Measurements from ENCODE around the gene PHKB. TPM values are rescaled to one million over a fixed set of nuclear protein-coding genes. Genes with fewer than 3 reads are reported as not detected.
"Not testable (repeated sequence)": the region's sequence is repeated elsewhere in the genome, so short reads cannot be mapped to it uniquely, and the experiment has no call there.

The PHKB gene
- total RNA-seq, 1 donor from 2014 or later = 49.6 TPM

GRCh38 chr16:47465919-47466630 lies 4.9 kb downstream of the PHKB start:
- DNase-seq (ENCODE audit: low read depth) = no peak
- H3K4me1 Mint-ChIP-seq (ENCODE audit: low read depth, unreplicated experiment) = peaks cover 10% of the 10 kb centered on the region
- Histone ChIP-seq H3K9me3 (ENCODE audit: insufficient read depth, low read depth, low read length) (no peaks in the 10 kb centered on the region), H3K4me2 (ENCODE audit: low read length) (no peak overlapping the region), H3K4me1 (ENCODE audit: insufficient read depth, low read length) (no peaks in the 10 kb centered on the region), H3K36me3 (ENCODE audit: insufficient read depth, low read length) (no peaks in the 10 kb centered on the region), H3K4me3 (ENCODE audit: insufficient read depth, low read depth, low read length) (no peak overlapping the region), H3K9ac (ENCODE audit: low read length) (no peak overlapping the region), H3K27ac (ENCODE audit: low read depth, low read length) (no peak overlapping the region), H2AFZ (ENCODE audit: low read depth, low read length) (no peak overlapping the region), H3K27me3 (ENCODE audit: insufficient read depth, low read length) (no peaks in the 10 kb centered on the region), H3K79me2 (ENCODE audit: insufficient read depth, low read length) (peaks cover 21% of the 10 kb centered on the region), H4K20me1 (ENCODE audit: insufficient read depth, low read length) (peaks cover 5% of the 10 kb centered on the region)
- TF ChIP-seq EZH2 (IDR thresholded peaks at IDR 0.05; ENCODE audit: insufficient read depth, low read length) (no peak), CTCF (IDR thresholded peaks at IDR 0.05; ENCODE audit: insufficient read depth, low read depth, low read length) (no peak)
- H3K4me3 Mint-ChIP-seq (ENCODE audit: unreplicated experiment) = no peak overlapping the region
- H3K36me3 Mint-ChIP-seq (ENCODE audit: low read depth, unreplicated experiment) = no peaks in the 10 kb centered on the region
- H3K9me3 Mint-ChIP-seq (ENCODE audit: unreplicated experiment) = no peaks in the 10 kb centered on the region
- no peaks in the 10 kb centered on the region for H3K27me3 Mint-ChIP-seq (ENCODE audit: low read depth, unreplicated experiment)
- FAIRE-seq = no peak
- no peak overlapping the region for H3K27ac Mint-ChIP-seq (ENCODE audit: unreplicated experiment)

- H3K4me3 ChIP-seq (ENCODE audit: insufficient read depth, low read depth, low read length) = no peak overlapping the region
- H3K4me1 ChIP-seq (ENCODE audit: insufficient read depth, low read length) = no peaks in the 10 kb centered on the region
- Mint-ChIP-seq H3K9me3 (ENCODE audit: unreplicated experiment) (no peaks in the 10 kb centered on the region), H3K36me3 (ENCODE audit: low read depth, unreplicated experiment) (no peaks in the 10 kb centered on the region), H3K4me1 (ENCODE audit: low read depth, unreplicated experiment) (peaks cover 7% of the 10 kb centered on the region), H3K4me3 (ENCODE audit: unreplicated experiment) (no peak overlapping the region), H3K27ac (ENCODE audit: unreplicated experiment) (no peak overlapping the region), H3K27me3 (ENCODE audit: low read depth, unreplicated experiment) (no peaks in the 10 kb centered on the region)
- H3K79me2 ChIP-seq (ENCODE audit: insufficient read depth, low read length) = peaks cover 20% of the 10 kb centered on the region
- H3K4me2 ChIP-seq (ENCODE audit: low read length) = no peak overlapping the region
- DNase-seq (ENCODE audit: low read depth) (no peak), FAIRE-seq (no peak)
- H3K36me3 ChIP-seq (ENCODE audit: insufficient read depth, low read length) = no peaks in the 10 kb centered on the region
- H4K20me1 ChIP-seq (ENCODE audit: insufficient read depth, low read length) = peaks cover 8% of the 10 kb centered on the region
- H2AFZ ChIP-seq (ENCODE audit: low read depth, low read length) = no peak overlapping the region
- H3K27ac ChIP-seq (ENCODE audit: low read depth, low read length) = no peak overlapping the region
- H3K9ac ChIP-seq (ENCODE audit: low read length) = no peak overlapping the region
- no peaks in the 10 kb centered on the region for H3K27me3 ChIP-seq (ENCODE audit: insufficient read depth, low read length)
- TF ChIP-seq CTCF (IDR thresholded peaks at IDR 0.05; ENCODE audit: insufficient read depth, low read depth, low read length) = no peak
- no peak for TF ChIP-seq EZH2 (IDR thresholded peaks at IDR 0.05; ENCODE audit: insufficient read depth, low read length)
- no peaks in the 10 kb centered on the region for H3K9me3 ChIP-seq (ENCODE audit: insufficient read depth, low read depth, low read length)
Measured at GRCh38 chr16:47467501-47467900, 6.4 kb downstream of the PHKB start.

- H3K4me1 Mint-ChIP-seq (ENCODE audit: low read depth, unreplicated experiment); H3K9ac ChIP-seq (ENCODE audit: low read length); H3K27ac Mint-ChIP-seq (ENCODE audit: unreplicated experiment); H3K9me3 Mint-ChIP-seq (ENCODE audit: unreplicated experiment); H3K27me3 ChIP-seq (ENCODE audit: insufficient read depth, low read length); H3K9me3 ChIP-seq (ENCODE audit: insufficient read depth, low read depth, low read length); H3K27ac ChIP-seq (ENCODE audit: low read depth, low read length); H3K36me3 Mint-ChIP-seq (ENCODE audit: low read depth, unreplicated experiment); H2AFZ ChIP-seq (ENCODE audit: low read depth, low read length); H3K4me3 Mint-ChIP-seq (ENCODE audit: unreplicated experiment); H4K20me1 ChIP-seq (ENCODE audit: insufficient read depth, low read length); H3K4me2 ChIP-seq (ENCODE audit: low read length); FAIRE-seq; DNase-seq (ENCODE audit: low read depth); H3K27me3 Mint-ChIP-seq (ENCODE audit: low read depth, unreplicated experiment); H3K4me1 ChIP-seq (ENCODE audit: insufficient read depth, low read length); H3K4me3 ChIP-seq (ENCODE audit: insufficient read depth, low read depth, low read length); H3K36me3 ChIP-seq (ENCODE audit: insufficient read depth, low read length): not testable (repeated sequence)
- peaks cover 17% of the 10 kb centered on the region for H3K79me2 ChIP-seq (ENCODE audit: insufficient read depth, low read length)
Measured at GRCh38 chr16:47468070-47468689, 7.0 kb downstream of the PHKB start.
